Chondrocyte (in vitro differentiated cells): ENCODE data around the gene FBRSL1. TPM values are rescaled to one million over a fixed set of nuclear protein-coding genes. Genes with fewer than 3 reads are reported as not detected.
A peak's percentile ranks its signal among the peaks of the same experiment; 100 is the strongest.

Experiments used
- DNase-seq: peaks from one replicate; pipeline ENCODE4 v3.0.0; 2021; ENCODE audit warnings: mixed read lengths, low spot score
- H3K27ac Mint-ChIP-seq: one replicate; pipeline ENCODE4 v1.8.0; 2021; ENCODE audit warnings: mild to moderate bottlenecking, moderate library complexity, mixed read lengths; ENCODE audit not compliant: unreplicated experiment
- H3K27me3 Mint-ChIP-seq: 2 replicates; pipeline ENCODE4 v1.8.0; 2021; ENCODE audit warnings: low read depth, mixed read lengths
- H3K36me3 Mint-ChIP-seq: 2 replicates; pipeline ENCODE4 v1.8.0; 2021; ENCODE audit warnings: low read depth, mixed read lengths
- H3K4me1 Mint-ChIP-seq: 2 replicates; pipeline ENCODE4 v1.8.0; 2021; ENCODE audit warnings: low read depth, mild to moderate bottlenecking, mixed read lengths
- H3K4me3 Mint-ChIP-seq: one replicate; pipeline ENCODE4 v1.8.0; 2021; ENCODE audit warnings: mild to moderate bottlenecking, moderate library complexity, mixed read lengths; ENCODE audit not compliant: unreplicated experiment
- H3K9me3 Mint-ChIP-seq: 2 replicates; pipeline ENCODE4 v1.8.0; 2021; ENCODE audit warnings: low read depth, mixed read lengths
- CTCF ChIP-seq: fragments of 200-600 bp; sonication (generic); IDR thresholded peaks from 2 replicates; pipeline ENCODE4 v1.5.0; 2021; ENCODE audit warnings: antibody characterized with exemption, mild to moderate bottlenecking, moderate library complexity
- total RNA-seq: library from RNA; stranded (reverse); gene quantifications from 3 replicates; pipeline ENCODE4 v1.2.1, GENCODE V29; 2021

FBRSL1 gene
- total RNA-seq, 1 donor from 2014 or later, result 41.1 TPM

GRCh38 chr12:132481345-132481744, 8.6 kb upstream of the FBRSL1 start:
- H3K4me1 Mint-ChIP-seq, result no peaks in the 10 kb centered on the region
- no peak for TF ChIP-seq CTCF
- peak; percentile 56 for DNase-seq
- H3K27ac Mint-ChIP-seq, result no peak overlapping the region
- no peaks in the 10 kb centered on the region for H3K36me3 Mint-ChIP-seq
- H3K4me3 Mint-ChIP-seq, result no peak overlapping the region
- H3K9me3 Mint-ChIP-seq, result no peaks in the 10 kb centered on the region
- H3K27me3 Mint-ChIP-seq, result peaks cover 17% of the 10 kb centered on the region

GRCh38 chr12:132481771-132482745, 7.9 kb upstream of the FBRSL1 start:
- DNase-seq, result peak; percentile 90
- H3K27me3 Mint-ChIP-seq, result peaks cover 17% of the 10 kb centered on the region
- H3K4me3 Mint-ChIP-seq, result no peak overlapping the region
- no peaks in the 10 kb centered on the region for H3K36me3 Mint-ChIP-seq
- H3K27ac Mint-ChIP-seq, result no peak overlapping the region
- no peaks in the 10 kb centered on the region for H3K4me1 Mint-ChIP-seq
- no peaks in the 10 kb centered on the region for H3K9me3 Mint-ChIP-seq
- TF ChIP-seq CTCF, result no peak

- DNase-seq, result peak; percentile 61
- TF ChIP-seq CTCF, result no peak
- H3K4me3 Mint-ChIP-seq, result no peak overlapping the region
- peaks cover 17% of the 10 kb centered on the region for H3K27me3 Mint-ChIP-seq
- no peaks in the 10 kb centered on the region for H3K36me3 Mint-ChIP-seq
- H3K27ac Mint-ChIP-seq, result no peak overlapping the region
- H3K9me3 Mint-ChIP-seq, result no peaks in the 10 kb centered on the region
- H3K4me1 Mint-ChIP-seq, result no peaks in the 10 kb centered on the region
Observed at GRCh38 chr12:132482771-132483170, 7.2 kb upstream of the FBRSL1 start.

GRCh38 chr12:132483208-132483607, 6.7 kb upstream of the FBRSL1 start:
- no peak overlapping the region for H3K27ac Mint-ChIP-seq
- no peak overlapping the region for H3K4me3 Mint-ChIP-seq

More at GRCh38 chr12:132483208-132483607, 6.7 kb upstream of the FBRSL1 start:
- no peaks in the 10 kb centered on the region for H3K9me3 Mint-ChIP-seq
- TF ChIP-seq CTCF, result no peak
- no peaks in the 10 kb centered on the region for H3K36me3 Mint-ChIP-seq
- H3K27me3 Mint-ChIP-seq, result peaks cover 17% of the 10 kb centered on the region
- no peak for DNase-seq
- H3K4me1 Mint-ChIP-seq, result peaks cover under 1% of the 10 kb centered on the region
